Heart left ventricle (tissue), 16 donors: Measurements from ENCODE around the gene CXCR6. TPM values are rescaled to one million over a fixed set of nuclear protein-coding genes. Genes with fewer than 3 reads are reported as not detected.

Experiments used
- ATAC-seq, 4 donors: fragments of 200-7000 bp; cut with Tn5 transposase; one replicate each; pipeline ENCODE4 v1.9.1; 2020 to 2022; ENCODE audit warnings: moderate library complexity in 4 of 4, mild to moderate bottlenecking in 3 of 4, moderate number of reproducible peaks in 1 of 4
- DNase-seq, 5 donors: peaks; one replicate each; pipeline ENCODE4 v3.0.0-alpha.2; 2020
- H3K27ac ChIP-seq, 12 donors: fragments of 200-600 bp; sonication (generic) in 4 of 12; one replicate each; pipeline versions ENCODE4 v1.5.0 to v1.8.0; 2016 to 2022; ENCODE audit warnings: mild to moderate bottlenecking in 2 of 12
- H3K27me3 ChIP-seq, 9 donors: fragments of 200-600 bp; sonication (generic) in 2 of 9; one replicate each; pipeline versions ENCODE4 v1.5.1 to v1.8.0; 2016 to 2022; ENCODE audit warnings: mild to moderate bottlenecking in 3 of 9
- H3K36me3 ChIP-seq, 9 donors: fragments of 200-600 bp; sonication (generic) in 2 of 9; one replicate each; pipeline versions ENCODE4 v1.5.0 to v1.8.0; 2018 to 2022; ENCODE audit warnings: mild to moderate bottlenecking in 2 of 9
- H3K4me1 ChIP-seq, 12 donors: fragments of 200-600 bp; sonication (generic) in 4 of 12; one replicate each; pipeline versions ENCODE4 v1.5.0 to v1.8.0; 2016 to 2022; ENCODE audit warnings: mild to moderate bottlenecking in 3 of 12
- H3K4me3 ChIP-seq, 12 donors: fragments of 200-600 bp; sonication (generic) in 4 of 12; one replicate each; pipeline versions ENCODE4 v1.5.0 to v1.8.0; 2017 to 2022; ENCODE audit warnings: mild to moderate bottlenecking in 9 of 12, moderate library complexity in 4 of 12
- H3K9me3 ChIP-seq, 12 donors: fragments of 200-600 bp; sonication (generic) in 4 of 12; one replicate each; pipeline versions ENCODE4 v1.5.0 to v1.8.0; 2016 to 2022; ENCODE audit warnings: mild to moderate bottlenecking in 1 of 12
- POLR2A ChIP-seq, 2 donors: fragments of 450-650 bp; IDR thresholded peaks; one replicate each; pipeline ENCODE4 v1.6.1; 2017; ENCODE audit warnings: antibody characterized with exemption in 2 of 2, mild to moderate bottlenecking in 2 of 2, moderate library complexity in 2 of 2
- WGBS, 4 donors: extraction: QIAGEN DNeasy Blood & Tissue Kit in 2 of 4; methylation state at CpG; one replicate each; pipeline versions ENCODE4 v1.1.5 to v1.1.7; 2013 to 2018; 5-methylcytosine and 5-hydroxymethylcytosine counted together
- intact Hi-C, 10 donors: fragments of 100-400 bp; cut with DNase I; formaldehyde crosslinking; loops; one replicate each; pipeline versions ENCODE4 v1.11.1 to v1.14.2; 2022
- polyA plus RNA-seq, 2 donors: library from polyadenylated mRNA; stranded (reverse); fragments of 200-250 nt; gene quantifications; one replicate each; pipeline ENCODE4 v1.2.3, GENCODE V29; 2013
- total RNA-seq, 9 donors: library from RNA; depleted of rRNA in 2 of 9; stranded (reverse); fragments of >200 nt in 2 of 9; fragmentation: NEBNext Ultra II Directional in 3 of 9; extraction: Animal tissue kit (Norgen Biotek cat#: 25700) in 3 of 9; gene quantifications; one replicate each; pipeline versions ENCODE4 v1.1.0 to v1.2.4, GENCODE V29; 2016 to 2023
- TF ChIP-seq, protein P1 (sequence below), 12 donors: fragments of 200-600 bp; sonication (generic) in 4 of 12; IDR thresholded peaks; one replicate each; pipeline versions ENCODE4 v1.5.0 to v1.8.0; 2018 to 2022; ENCODE audit warnings: antibody characterized with exemption in 12 of 12, mild to moderate bottlenecking in 5 of 12
- donor health status: ischemic (EF 13 %, LVEDD 7.1; RV severe dilation, severe dysfunction).
- donor health status: healthy with polysubstance abuse.
- donor health status: DM: no; HTN: yes; CAD: no.
- donor health status: DM: no; HTN: no; CAD: no.
- donor health status: ischemic (EF 25% LVEDD 6.9; RV normal size, moderate dysfunction).
- donor health status: ischemic (EF 25% LVEDD 5.7; RV mildly dilated, moderate dysfunction).
- donor health status: healthy.
- donor health status: DM: yes; HTN: yes; CAD: no.
- donor health status: ischemic (EF 35%, LVEDD 5.7; RV mildly dilated, moderate dysfunction).
- donor health status: nonischemic (EF 11% LVEDD 7.7; RV severe dilation, severe dysfunction).
- donor health status: DM: yes; HTN: yes; CAD: no.
- donor health status: PGD.
- donor health status: ischemic (EF 29% LVEDD 5.4; RV normal size, mild dysfunction).
- donor health status: nonischemic (EF 23%, LVEDD 6.1; RV moderate dilation, normal function).

Gene CXCR6
- total and polyA plus RNA-seq, 11 donors: 0.19 to 2.1 (median 0.30) TPM; not detected in 3

DNA sequence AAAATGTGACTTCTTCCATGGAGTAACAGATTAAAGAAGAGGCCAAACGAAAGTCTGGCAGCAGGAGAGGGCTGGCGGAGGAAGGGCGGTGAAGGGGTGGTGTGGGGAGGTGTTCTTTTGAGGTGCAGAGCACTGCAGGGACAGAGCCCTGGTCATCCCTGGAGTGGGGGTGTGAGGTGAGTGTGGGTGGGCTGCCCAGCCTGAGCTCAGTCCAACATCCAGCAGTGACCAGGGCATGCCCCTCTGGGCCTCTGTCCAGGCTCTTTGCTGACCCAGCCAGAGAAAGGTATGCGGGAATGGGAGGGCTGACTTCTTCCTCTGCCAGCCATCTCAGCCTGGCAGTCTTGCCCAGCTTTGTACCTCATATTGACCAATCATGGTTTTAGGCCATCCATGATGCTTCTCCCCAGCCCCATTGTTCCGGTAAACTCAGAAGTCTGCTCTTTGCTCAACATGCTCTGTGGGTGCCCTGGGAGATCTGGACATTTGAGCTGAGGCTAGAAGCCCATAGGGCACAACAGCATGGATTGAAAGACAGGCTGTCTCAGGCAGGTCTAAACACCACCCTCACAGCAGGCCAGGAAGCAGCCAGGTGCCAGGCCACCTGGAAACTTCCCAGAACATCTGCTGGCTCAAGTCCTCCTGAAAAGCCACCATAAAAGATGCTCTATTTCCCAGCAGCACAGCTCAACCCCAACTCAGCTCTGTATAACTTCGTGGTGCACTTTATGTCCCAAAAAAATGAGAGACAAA, 25.9 kb upstream of the CXCR6 start:
- no peak for DNase-seq
- Histone ChIP-seq H3K27me3 (no peaks in the 10 kb centered on the region), H3K4me1 (peaks cover 0 to 16% (median 0%) of the 10 kb centered on the region in 12 donors), H3K27ac (no peak overlapping the region), H3K36me3 (peaks cover 0 to 47% (median 39%) of the 10 kb centered on the region in 9 donors), H3K9me3 (no peaks in the 10 kb centered on the region), H3K4me3 (no peak overlapping the region)
- ATAC-seq: peak in 2 of 4 donors; percentile 10 to 12
- TF ChIP-seq, protein P1, sequence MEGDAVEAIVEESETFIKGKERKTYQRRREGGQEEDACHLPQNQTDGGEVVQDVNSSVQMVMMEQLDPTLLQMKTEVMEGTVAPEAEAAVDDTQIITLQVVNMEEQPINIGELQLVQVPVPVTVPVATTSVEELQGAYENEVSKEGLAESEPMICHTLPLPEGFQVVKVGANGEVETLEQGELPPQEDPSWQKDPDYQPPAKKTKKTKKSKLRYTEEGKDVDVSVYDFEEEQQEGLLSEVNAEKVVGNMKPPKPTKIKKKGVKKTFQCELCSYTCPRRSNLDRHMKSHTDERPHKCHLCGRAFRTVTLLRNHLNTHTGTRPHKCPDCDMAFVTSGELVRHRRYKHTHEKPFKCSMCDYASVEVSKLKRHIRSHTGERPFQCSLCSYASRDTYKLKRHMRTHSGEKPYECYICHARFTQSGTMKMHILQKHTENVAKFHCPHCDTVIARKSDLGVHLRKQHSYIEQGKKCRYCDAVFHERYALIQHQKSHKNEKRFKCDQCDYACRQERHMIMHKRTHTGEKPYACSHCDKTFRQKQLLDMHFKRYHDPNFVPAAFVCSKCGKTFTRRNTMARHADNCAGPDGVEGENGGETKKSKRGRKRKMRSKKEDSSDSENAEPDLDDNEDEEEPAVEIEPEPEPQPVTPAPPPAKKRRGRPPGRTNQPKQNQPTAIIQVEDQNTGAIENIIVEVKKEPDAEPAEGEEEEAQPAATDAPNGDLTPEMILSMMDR (IDR thresholded peaks at IDR 0.05): no peak
- TF ChIP-seq POLR2A (IDR thresholded peaks at IDR 0.05): no peak
- intact Hi-C loops: no loop called here
- 80 to 85% (median 83%) methylated on average over 6 of the region's 6 CpGs for WGBS, 4 donors

DNA sequence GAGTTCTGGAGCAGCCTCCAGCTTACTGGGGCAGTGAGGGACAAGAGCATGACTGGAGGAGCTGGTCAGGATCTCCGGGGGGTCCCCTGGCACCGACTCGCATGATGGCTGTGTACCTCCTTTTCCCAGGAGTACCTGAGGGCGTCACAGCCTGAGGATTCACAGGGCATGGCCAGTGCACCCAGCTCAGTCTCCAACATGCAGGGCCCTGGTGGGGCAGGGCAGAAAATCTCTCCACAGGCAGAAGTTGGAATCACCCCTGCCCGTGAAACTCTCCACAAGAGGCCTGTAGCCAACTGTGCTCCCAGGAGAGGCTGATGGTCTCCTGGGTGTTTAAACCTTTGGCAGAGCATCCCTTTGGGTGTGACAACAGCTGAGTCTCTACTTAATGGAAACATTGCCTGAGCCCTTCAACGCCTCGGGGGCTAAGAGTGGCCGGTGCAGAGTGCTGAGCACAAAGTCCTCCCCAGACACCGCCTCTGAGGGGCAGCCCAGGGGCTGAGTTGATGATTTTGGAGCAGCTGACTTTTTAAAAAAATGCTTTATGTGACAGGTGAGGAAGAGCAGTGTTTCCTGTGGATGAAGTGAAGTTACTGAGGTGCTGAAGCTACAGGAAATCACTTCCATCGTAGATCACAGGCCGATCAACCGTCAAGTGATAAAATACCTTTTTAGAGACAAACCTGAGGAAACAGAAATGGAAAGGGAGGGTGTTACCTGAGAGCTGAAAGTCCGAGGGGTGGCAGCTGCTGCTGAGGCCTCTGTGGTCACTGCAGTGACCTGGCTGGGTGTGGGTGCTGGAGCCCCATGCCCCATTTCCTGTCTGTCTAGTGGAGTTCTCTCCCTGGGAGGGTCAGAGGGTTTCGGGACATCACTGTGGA, 21.9 kb upstream of the CXCR6 start:
- 84 to 88% (median 85%) methylated on average over 11 to 14 of the region's 14 CpGs for WGBS, 4 donors
- ATAC-seq (no peak), DNase-seq (no peak)
- peaks cover 0 to 11% (median 0%) of the 10 kb centered on the region in 12 donors for H3K4me1 ChIP-seq
- intact Hi-C loops: loop anchor here in 3 of 10 donors (10.0 kb wide), 1 partner anchor 157 kb away; no protein-coding TSS in a partner anchor
- peaks cover 0 to 85% (median 72%) of the 10 kb centered on the region in 9 donors for H3K36me3 ChIP-seq
- H3K27me3 ChIP-seq: no peaks in the 10 kb centered on the region
- H3K27ac ChIP-seq: no peak overlapping the region
- no peak overlapping the region for H3K4me3 ChIP-seq
- H3K9me3 ChIP-seq: no peaks in the 10 kb centered on the region
- no peak for TF ChIP-seq POLR2A (IDR thresholded peaks at IDR 0.05)
- TF ChIP-seq, protein P1 (IDR thresholded peaks at IDR 0.05): no peak

DNA sequence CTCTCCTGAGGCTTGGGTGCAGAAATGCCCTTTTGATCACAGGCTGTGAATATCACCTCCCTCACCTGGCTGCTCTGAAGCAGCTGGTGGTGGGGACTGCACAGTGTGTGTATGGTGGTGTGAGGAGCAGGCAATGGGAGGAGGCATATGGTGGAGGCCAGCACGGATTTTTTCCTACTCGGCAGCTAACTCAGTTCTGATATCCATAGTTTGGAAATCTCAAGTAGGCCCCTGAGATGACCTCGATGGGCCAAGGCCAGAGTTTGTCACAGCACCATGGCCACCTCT, 21.3 kb upstream of the CXCR6 start:
- Histone ChIP-seq H3K4me1 (peaks cover 0 to 11% (median 0%) of the 10 kb centered on the region in 12 donors), H3K9me3 (no peaks in the 10 kb centered on the region), H3K27ac (no peak overlapping the region), H3K4me3 (no peak overlapping the region), H3K27me3 (no peaks in the 10 kb centered on the region), H3K36me3 (peaks cover 0 to 88% (median 74%) of the 10 kb centered on the region in 9 donors)
- TF ChIP-seq, protein P1 (IDR thresholded peaks at IDR 0.05): no peak
- TF ChIP-seq POLR2A (IDR thresholded peaks at IDR 0.05): no peak
- DNase-seq (no peak), ATAC-seq (no peak)
- WGBS, 4 donors: 74 to 86% (median 82%) methylated on average over 3 of the region's 3 CpGs
- intact Hi-C loops: loop anchor here in 3 of 10 donors (10.0 kb wide), 1 partner anchor 157 kb away; no protein-coding TSS in a partner anchor
